Activated naive CD8-positive, alpha-beta T cell treated with anti-CD3 and anti-CD28 coated beads for 36 hours (primary cell): Measurements from ENCODE around the gene NHLRC2. TPM values are rescaled to one million over a fixed set of nuclear protein-coding genes. Genes with fewer than 3 reads are reported as not detected.

Experiments
- DNase-seq: peaks from one replicate; pipeline ENCODE4 v3.0.0; 2021
- H3K27ac Mint-ChIP-seq: one replicate; pipeline ENCODE4 v1.8.0; 2022; ENCODE audit warnings: mild to moderate bottlenecking, moderate library complexity, mixed read lengths
- H3K27me3 Mint-ChIP-seq: one replicate; pipeline ENCODE4 v1.8.0; 2022; ENCODE audit warnings: mild to moderate bottlenecking, mixed read lengths
- H3K36me3 Mint-ChIP-seq: one replicate; pipeline ENCODE4 v1.8.0; 2021; ENCODE audit warnings: mild to moderate bottlenecking, mixed read lengths
- H3K4me1 Mint-ChIP-seq: one replicate; pipeline ENCODE4 v1.8.0; 2021; ENCODE audit warnings: mixed read lengths
- H3K4me3 Mint-ChIP-seq: one replicate; pipeline ENCODE4 v1.8.0; 2022; ENCODE audit warnings: mild to moderate bottlenecking, moderate library complexity, mixed read lengths
- H3K9me3 Mint-ChIP-seq: one replicate; pipeline ENCODE4 v1.8.0; 2022; ENCODE audit warnings: mixed read lengths
- total RNA-seq, 2 experiments: library from RNA; stranded (reverse); gene quantifications; one replicate each; pipeline ENCODE4 v1.2.3, GENCODE V29; 2021

The NHLRC2 gene
- total RNA-seq, 2 experiments from 2014 or later: 24.2 to 26.7 TPM

GRCh38 chr10:113849140-113849803 is 5.2 kb upstream of the NHLRC2 start:
- DNase-seq: no peak
- Mint-ChIP-seq H3K27ac (no peak overlapping the region), H3K27me3 (no peaks in the 10 kb centered on the region), H3K4me1 (peaks cover 38% of the 10 kb centered on the region), H3K36me3 (peaks cover 42% of the 10 kb centered on the region), H3K9me3 (no peaks in the 10 kb centered on the region), H3K4me3 (no peak overlapping the region)

GRCh38 chr10:113849946-113850345 is 4.5 kb upstream of the NHLRC2 start:
- no peak for DNase-seq
- no peak overlapping the region for H3K27ac Mint-ChIP-seq
- H3K4me3 Mint-ChIP-seq: peak overlapping the region; percentile 40
- H3K27me3 Mint-ChIP-seq: no peaks in the 10 kb centered on the region
- no peaks in the 10 kb centered on the region for H3K9me3 Mint-ChIP-seq
- H3K36me3 Mint-ChIP-seq: peaks cover 42% of the 10 kb centered on the region
- H3K4me1 Mint-ChIP-seq: peaks cover 38% of the 10 kb centered on the region

GRCh38 chr10:113853578-113854012 is 866 bp upstream of the NHLRC2 start:
- H3K36me3 Mint-ChIP-seq: peaks cover 33% of the 10 kb centered on the region
- no peak for DNase-seq
- H3K9me3 Mint-ChIP-seq: no peaks in the 10 kb centered on the region
- peak overlapping the region; percentile 99 for H3K27ac Mint-ChIP-seq
- H3K4me3 Mint-ChIP-seq: peak overlapping the region; percentile 96
- H3K4me1 Mint-ChIP-seq: peaks cover 46% of the 10 kb centered on the region
- no peaks in the 10 kb centered on the region for H3K27me3 Mint-ChIP-seq

GRCh38 chr10:113854761-113855588 is 514 bp downstream of the NHLRC2 start:
- Mint-ChIP-seq H3K27ac (peak overlapping the region; percentile 99), H3K4me3 (peak overlapping the region; percentile 96), H3K36me3 (peaks cover 34% of the 10 kb centered on the region), H3K4me1 (peaks cover 39% of the 10 kb centered on the region), H3K27me3 (no peaks in the 10 kb centered on the region), H3K9me3 (no peaks in the 10 kb centered on the region)
- DNase-seq: peak; percentile 56

GRCh38 chr10:113856563-113856962 is 2.1 kb downstream of the NHLRC2 start:
- Mint-ChIP-seq H3K4me3 (no peak overlapping the region), H3K9me3 (peaks cover 2% of the 10 kb centered on the region), H3K27me3 (no peaks in the 10 kb centered on the region), H3K4me1 (peaks cover 34% of the 10 kb centered on the region), H3K36me3 (peaks cover 43% of the 10 kb centered on the region), H3K27ac (no peak overlapping the region)
- no peak for DNase-seq

- H3K27me3 Mint-ChIP-seq: no peaks in the 10 kb centered on the region
- no peak overlapping the region for H3K27ac Mint-ChIP-seq
- DNase-seq: no peak
- peaks cover 43% of the 10 kb centered on the region for H3K36me3 Mint-ChIP-seq
- H3K9me3 Mint-ChIP-seq: peaks cover 2% of the 10 kb centered on the region
- H3K4me1 Mint-ChIP-seq: peaks cover 32% of the 10 kb centered on the region
- H3K4me3 Mint-ChIP-seq: no peak overlapping the region
Observed at GRCh38 chr10:113857210-113857609, 2.7 kb downstream of the NHLRC2 start.

GRCh38 chr10:113858541-113858940 is 4.1 kb downstream of the NHLRC2 start:
- Mint-ChIP-seq H3K27me3 (no peaks in the 10 kb centered on the region), H3K27ac (no peak overlapping the region), H3K4me1 (peaks cover 22% of the 10 kb centered on the region), H3K4me3 (no peak overlapping the region), H3K9me3 (peaks cover 2% of the 10 kb centered on the region), H3K36me3 (peaks cover 42% of the 10 kb centered on the region)
- DNase-seq: no peak

GRCh38 chr10:113859261-113859660 is 4.8 kb downstream of the NHLRC2 start:
- Mint-ChIP-seq H3K4me1 (peaks cover 22% of the 10 kb centered on the region), H3K4me3 (no peak overlapping the region), H3K9me3 (peaks cover 6% of the 10 kb centered on the region), H3K27ac (no peak overlapping the region), H3K27me3 (no peaks in the 10 kb centered on the region), H3K36me3 (peaks cover 43% of the 10 kb centered on the region)
- no peak for DNase-seq

- H3K4me1 Mint-ChIP-seq: peaks cover 11% of the 10 kb centered on the region
- H3K27ac Mint-ChIP-seq: no peak overlapping the region
- no peaks in the 10 kb centered on the region for H3K27me3 Mint-ChIP-seq
- no peak for DNase-seq
- H3K9me3 Mint-ChIP-seq: peaks cover 5% of the 10 kb centered on the region
- peaks cover 44% of the 10 kb centered on the region for H3K36me3 Mint-ChIP-seq
- H3K4me3 Mint-ChIP-seq: no peak overlapping the region
Observed at GRCh38 chr10:113865901-113866300, 11.4 kb downstream of the NHLRC2 start.

- no peak overlapping the region for H3K4me3 Mint-ChIP-seq
- peaks cover 11% of the 10 kb centered on the region for H3K4me1 Mint-ChIP-seq
- peaks cover 40% of the 10 kb centered on the region for H3K36me3 Mint-ChIP-seq
- no peak for DNase-seq
- H3K9me3 Mint-ChIP-seq: peaks cover 7% of the 10 kb centered on the region
- no peak overlapping the region for H3K27ac Mint-ChIP-seq
- H3K27me3 Mint-ChIP-seq: no peaks in the 10 kb centered on the region
Observed at GRCh38 chr10:113866551-113867394, 12.3 kb downstream of the NHLRC2 start.

- no peak for DNase-seq
- no peak overlapping the region for H3K4me3 Mint-ChIP-seq
- H3K36me3 Mint-ChIP-seq: peaks cover 44% of the 10 kb centered on the region
- no peak overlapping the region for H3K27ac Mint-ChIP-seq
- H3K4me1 Mint-ChIP-seq: peaks cover 13% of the 10 kb centered on the region
- H3K9me3 Mint-ChIP-seq: peaks cover 11% of the 10 kb centered on the region
- no peaks in the 10 kb centered on the region for H3K27me3 Mint-ChIP-seq
Observed at GRCh38 chr10:113867904-113868303, 13.4 kb downstream of the NHLRC2 start.

- Mint-ChIP-seq H3K27ac (no peak overlapping the region), H3K4me1 (peaks cover 13% of the 10 kb centered on the region), H3K4me3 (no peak overlapping the region), H3K36me3 (peaks cover 43% of the 10 kb centered on the region), H3K9me3 (peaks cover 7% of the 10 kb centered on the region), H3K27me3 (no peaks in the 10 kb centered on the region)
- no peak for DNase-seq
Observed at GRCh38 chr10:113869789-113870188, 15.3 kb downstream of the NHLRC2 start.

GRCh38 chr10:113872139-113873030 is 17.9 kb downstream of the NHLRC2 start:
- Mint-ChIP-seq H3K36me3 (peaks cover 40% of the 10 kb centered on the region), H3K4me3 (no peak overlapping the region), H3K9me3 (peaks cover 7% of the 10 kb centered on the region), H3K27me3 (no peaks in the 10 kb centered on the region), H3K4me1 (peaks cover 16% of the 10 kb centered on the region), H3K27ac (no peak overlapping the region)
- no peak for DNase-seq

GRCh38 chr10:113875212-113875611 is 20.8 kb downstream of the NHLRC2 start:
- Mint-ChIP-seq H3K4me3 (no peak overlapping the region), H3K4me1 (peaks cover 11% of the 10 kb centered on the region), H3K27me3 (no peaks in the 10 kb centered on the region), H3K9me3 (peaks cover 7% of the 10 kb centered on the region), H3K36me3 (peaks cover 34% of the 10 kb centered on the region), H3K27ac (no peak overlapping the region)
- no peak for DNase-seq
